ENCODE measurements around the gene C2CD2.
"Not testable (repeated sequence)": the region's sequence is repeated elsewhere in the genome, so short reads cannot be mapped to it uniquely, and the experiment has no call there.

The C2CD2 gene

DNA sequence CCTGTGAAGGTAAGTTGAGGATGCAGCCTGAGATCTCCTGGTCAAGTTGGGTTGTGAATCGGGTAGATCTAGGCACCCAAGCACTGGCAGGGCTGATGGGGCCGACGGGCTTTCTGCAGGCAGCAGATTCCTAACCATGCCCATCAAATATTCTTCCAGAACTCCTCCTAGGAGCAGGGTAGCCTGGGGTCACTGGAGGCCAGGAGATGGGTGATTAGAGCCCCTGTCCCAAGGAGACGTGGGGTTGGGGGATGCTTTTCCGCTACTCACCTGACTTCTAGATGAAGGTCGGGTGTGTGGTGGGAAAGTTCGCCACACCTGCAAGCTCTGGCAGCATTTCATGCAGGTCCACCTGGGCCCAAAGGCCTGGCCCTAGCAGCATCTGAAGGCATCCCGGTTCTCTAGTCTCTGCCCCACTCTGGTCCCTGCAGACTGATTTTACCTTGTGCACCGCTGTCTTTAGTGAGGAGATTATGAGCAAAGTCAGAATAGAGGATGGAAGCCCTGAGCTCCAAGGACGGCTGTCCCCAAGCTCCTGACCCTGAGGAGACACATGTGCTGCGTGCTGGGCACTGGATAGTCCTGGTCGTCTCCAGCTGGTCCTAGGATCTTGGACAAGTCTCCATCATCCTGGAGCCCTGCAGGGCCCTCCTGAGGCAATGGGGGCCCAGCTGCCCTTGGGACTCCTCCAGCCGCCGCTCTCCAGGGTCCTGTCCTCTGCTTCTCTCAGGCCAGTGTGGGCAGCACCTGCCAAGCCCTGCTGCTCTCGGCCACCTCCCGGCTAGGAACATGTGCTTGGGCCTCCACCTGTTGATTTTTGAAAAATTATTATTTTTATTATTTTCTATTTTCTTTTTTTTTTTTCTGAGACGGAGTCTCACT is 21.8 kb upstream of the C2CD2 start:
- no peak for DNase-seq (ENCODE audit: low read depth)

DNA sequence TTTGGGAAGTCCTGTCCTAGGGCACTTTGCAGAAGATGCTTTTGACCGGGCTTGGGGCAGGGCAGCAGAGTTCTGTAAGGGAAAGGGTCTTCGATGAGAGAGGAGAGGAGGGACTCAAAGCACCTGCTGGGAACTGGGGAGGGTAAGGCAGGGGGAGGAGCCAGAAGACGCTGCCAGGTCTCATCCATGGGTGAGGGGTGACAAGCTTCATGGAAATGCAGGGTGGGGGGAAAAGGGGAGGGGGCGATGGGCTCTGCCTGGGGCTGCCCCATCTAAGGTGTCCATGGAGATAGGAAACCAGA is 20.9 kb upstream of the C2CD2 start:
- DNase-seq (ENCODE audit: low read depth), result no peak

DNA sequence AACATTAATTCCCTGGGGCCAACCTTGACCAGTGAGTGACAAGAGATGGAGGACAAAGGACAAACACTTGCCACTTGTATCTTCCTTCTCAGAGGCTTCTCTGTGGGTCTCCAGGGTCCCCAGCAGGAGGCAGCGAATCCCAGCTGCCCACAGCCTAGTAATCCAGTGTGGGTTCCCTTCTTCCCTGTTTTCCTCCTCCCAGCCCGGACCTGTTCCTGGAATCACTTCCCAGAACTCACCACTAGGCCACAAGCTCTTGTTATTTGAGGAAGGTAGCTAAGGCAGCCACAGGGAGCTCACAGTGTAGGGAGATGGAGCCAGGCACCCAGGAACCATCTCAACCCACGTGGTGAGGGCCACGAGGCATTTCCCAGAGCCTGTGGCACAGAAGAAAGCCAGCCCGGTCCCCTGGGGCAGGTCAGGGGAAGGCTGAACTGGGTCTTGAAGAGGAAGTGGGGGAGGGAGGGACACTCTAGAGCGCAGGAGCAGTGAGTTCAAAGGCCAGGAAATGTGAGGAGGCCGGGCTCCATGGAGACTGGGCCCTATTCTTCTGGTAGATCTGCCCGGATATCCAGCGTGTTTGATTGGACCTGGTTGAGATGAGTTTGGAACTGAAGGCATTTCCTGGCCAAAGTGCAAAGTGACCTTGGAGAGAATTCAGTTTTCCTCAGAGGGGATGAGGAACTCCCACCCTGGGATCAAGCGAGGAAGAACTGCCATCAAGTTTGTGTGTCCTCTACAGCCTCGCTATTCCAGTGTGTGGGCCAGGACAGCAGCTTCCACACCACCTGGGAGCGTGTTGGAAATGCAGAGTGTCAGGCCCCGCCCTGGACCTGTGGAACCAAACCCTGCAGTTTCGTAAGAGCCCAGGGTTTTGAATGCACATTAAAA is 20.3 kb upstream of the C2CD2 start:
- DNase-seq (ENCODE audit: low read depth), result no peak

DNA sequence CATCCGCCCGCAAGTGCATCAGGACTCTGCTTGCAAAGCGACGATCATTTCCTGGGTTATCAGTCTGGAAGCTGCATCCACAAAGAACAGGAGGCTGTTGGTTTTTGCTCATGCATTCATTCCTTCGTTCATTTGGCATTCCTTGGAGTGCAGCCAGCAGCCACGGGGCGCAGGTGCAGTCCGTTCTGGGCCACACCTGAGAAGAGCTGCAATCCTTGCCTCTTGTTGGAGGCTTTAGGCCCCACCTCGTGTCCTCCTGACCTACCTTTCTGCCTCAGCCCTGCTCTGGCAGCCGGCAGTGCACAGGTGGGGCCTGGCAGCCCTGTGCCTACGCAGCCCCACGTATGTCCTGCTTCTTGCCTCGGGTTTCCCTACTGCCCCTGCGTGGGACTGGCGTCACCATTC is 19.6 kb upstream of the C2CD2 start:
- DNase-seq (ENCODE audit: low read depth), result no peak

DNA sequence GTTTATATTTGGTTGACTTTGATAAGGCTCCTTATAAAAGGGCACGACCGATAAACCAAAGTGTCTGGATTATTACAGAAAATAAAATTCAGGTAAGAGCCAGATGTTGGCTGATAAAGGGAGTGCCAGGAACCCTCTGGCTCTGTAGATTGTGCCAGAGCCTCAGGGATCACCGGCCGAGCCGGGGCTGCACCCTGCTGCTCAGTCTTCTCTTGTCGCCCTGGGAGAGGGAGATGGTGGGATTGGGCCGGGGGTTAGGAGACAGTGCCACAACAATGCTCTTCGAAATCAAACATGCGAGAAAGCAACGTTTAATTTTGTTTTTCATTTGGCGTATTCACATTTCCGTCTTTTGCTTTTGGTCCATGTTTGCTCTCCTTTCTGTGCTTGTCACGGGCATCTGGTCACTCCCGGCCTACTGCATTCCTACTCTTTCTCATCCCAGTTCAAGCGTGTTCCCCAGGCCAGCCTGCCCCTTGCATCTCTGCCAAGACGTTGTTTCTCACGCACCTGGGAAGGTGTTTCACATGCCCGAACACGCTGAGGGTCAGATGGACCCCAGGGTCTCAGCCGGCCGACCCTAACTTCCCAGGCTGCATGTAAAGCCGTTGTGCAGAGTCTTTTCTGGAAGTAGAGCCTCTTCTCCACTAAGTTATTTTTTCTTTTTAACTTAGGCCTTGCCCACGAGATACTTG is 18.8 kb upstream of the C2CD2 start:
- DNase-seq (ENCODE audit: low read depth), result no peak

DNA sequence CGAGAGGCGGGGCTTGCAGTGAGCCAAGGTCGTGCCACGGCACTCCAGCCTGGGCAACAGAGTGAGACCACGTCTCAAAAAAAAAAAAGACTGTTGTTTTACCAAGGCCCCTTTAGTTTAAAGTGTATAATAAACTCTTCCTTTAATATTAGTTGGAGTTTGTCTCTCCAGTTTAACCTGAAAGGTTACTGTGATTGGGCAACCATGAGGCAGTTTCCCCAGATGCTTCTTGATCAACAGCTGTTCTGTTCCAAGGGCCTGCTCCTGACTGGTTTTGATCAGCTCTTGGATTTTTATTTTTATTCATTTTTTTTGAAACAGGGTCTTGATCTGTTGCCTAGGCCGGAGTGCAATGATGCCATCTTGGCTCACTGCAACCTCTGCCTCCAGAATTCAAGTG is 18.1 kb upstream of the C2CD2 start:
- DNase-seq (ENCODE audit: low read depth), result no peak

DNA sequence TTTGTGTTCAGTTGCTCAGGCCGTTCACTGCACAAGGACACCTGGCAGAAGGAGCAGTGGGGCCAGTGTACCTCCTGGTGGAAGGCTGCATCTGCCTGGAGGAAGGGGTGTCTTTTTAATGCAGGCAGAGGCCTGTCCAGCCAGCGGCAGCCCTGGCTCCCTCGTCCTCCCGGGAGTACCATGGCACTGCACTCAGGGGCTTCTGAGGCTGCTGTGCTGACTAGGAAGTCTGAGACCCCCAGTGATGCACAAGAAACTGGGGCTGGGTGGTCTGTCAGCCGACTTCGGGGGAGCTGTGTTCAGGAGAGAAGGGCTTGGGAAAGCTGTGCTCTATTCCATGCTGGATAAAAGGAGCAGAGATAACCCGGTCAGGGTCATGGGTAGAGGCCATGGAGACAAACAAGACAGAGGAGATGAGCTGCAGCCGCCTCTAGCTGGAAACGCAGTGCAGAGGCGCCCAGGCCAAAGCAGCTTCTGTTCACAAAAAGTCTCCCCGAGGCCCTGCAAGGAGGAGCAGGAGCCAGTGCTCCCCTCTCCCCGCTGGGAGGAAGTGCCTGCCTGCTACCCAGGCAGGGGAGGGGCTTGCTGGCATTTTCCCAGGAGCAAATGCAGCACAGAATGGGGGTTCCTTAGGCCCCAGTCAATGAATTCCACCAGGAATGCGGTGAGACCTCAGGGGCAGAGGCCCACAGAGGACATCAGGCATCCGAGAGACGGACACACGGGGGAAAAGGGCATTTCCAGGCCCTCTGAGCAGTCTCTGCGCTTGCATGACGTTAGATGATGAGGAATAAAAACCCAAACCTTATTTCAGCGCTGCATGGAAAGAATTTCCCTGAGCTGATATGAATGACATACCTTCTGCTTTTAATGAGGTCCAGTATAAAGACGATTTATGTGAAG is 17.2 kb upstream of the C2CD2 start:
- DNase-seq (ENCODE audit: low read depth), result no peak

DNA sequence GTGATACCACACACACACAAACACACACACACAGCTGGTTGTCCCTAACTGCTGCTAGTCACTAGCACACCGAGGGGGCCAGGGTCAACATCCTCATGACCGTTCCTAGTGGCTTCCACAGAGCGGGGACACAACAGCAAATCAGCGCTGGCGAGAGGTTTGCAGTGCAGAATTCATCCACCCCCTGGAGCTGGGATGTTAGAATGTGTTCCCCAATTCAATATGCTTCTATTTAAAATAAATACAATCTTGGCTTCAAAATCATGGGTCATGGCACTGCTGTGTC is 16.2 kb upstream of the C2CD2 start:
- no peak for DNase-seq (ENCODE audit: low read depth)

DNA sequence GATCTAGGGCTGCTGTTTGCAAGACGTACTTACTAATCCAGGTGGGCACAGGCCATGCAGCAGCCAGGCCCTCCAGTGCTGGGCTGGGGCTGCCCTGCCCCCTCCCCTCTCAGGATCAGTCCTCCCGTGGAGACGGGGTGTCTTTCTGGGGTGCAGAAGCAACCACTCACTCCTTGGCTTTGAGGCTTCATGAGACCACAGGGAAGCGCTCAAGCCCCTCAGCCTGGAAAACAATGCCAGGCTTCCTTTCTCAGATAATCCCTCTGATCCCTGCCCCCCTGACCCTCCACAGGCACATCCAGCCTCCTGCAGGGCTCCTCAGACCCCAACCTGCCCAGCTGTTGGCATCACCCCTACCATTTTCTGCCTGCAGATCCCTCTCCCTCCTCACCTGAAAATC is 13.9 kb upstream of the C2CD2 start:
- no peak for DNase-seq (ENCODE audit: low read depth)

DNA sequence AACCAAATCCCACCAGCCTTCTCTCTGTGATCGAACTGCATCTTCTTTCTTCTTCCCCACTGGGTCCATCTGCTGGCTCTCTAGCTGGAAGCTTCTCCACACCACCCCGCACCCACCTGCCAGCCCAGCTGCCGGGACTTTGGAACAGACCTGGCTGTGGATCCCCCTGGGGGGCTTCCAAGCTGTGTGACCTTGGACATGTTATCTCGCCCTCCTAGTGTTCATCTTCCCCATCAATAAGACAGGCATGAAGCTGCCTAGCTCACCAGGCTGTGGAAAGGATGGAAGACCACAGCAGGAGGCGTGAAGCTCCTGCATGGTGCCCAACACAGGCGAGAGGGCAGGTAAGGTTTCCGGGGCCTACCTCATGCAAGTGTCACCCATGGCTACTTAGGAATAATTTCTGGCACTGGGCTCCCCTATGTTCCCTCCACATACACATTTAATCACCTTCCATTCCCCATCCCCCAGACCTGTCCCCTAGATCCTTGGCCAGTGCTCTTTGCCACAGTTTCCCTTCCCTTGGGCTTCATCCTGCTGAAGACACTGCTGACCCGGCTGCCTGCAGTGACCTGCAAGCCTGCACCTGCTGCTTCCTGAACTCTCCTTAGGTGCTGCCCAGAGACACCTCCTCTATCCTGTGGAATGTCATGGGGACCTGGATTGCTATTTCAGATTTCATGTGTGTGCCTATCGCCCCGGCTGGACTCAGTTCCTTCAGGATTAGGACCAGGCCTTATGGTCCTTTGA is 13.2 kb upstream of the C2CD2 start:
- no peak for DNase-seq (ENCODE audit: low read depth)

DNA sequence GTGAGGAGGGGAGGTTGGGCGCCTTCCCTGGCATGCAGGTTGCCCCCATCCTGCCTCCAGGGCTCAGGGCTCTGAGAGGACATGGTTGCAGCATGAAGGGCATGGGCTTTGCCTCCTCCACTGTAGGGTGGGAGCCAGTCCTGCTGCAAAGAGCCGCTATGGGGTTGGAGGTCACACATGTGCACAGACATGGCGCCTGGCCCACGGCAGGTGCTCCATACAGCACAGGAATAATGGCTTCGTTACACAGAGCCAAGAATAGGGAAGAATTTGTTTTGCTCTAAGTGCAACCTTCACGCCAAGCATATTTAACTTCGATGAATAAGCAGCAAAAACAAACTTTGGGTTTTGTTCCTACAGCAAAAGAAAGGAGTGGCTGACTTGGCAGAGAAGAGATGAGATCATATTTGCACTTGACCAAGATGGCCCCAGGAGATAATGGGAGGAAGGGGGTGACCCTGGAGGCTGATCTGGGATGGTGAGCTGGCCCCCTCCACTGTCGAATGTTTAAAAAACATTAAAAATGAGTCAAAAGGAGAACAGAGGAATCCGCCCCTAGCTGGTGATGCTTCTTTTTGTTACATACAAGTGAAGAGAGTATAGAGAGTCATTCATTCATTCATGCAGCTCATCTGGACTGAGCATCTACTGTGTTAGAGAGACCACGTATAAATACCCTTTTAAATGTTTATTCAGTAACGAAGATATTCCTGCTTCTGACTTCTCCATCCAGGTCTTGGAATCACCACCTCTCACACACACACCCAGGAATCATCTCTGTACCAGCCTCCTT is 12.4 kb upstream of the C2CD2 start:
- DNase-seq (ENCODE audit: low read depth), result peak; percentile 58

DNA sequence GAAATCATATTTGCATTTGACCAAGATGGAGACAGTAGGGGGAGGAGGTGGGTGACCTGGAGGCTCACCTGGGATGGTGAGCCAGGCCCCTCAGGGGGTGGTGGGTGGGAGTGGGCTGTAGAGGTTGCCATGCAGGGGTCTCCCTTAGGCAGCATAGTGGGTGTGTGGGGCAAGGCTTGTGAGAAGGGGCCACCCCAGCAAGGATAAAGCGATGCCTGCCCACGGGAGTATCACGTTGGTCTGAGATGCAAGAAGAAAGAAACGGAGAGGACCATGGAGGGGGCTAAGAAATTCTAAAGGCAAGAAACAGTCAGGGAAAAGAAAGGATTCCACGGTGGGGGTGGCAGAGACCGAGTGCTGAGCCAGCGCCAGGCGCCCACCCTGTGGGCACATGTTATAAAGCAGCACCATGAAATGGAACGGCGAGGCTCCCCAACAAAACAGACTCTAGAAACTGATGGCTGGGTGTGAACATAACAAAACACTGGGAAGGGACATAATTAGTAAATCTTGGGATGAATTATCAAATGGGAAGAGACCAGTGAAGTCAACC is 11.7 kb upstream of the C2CD2 start:
- no peak for DNase-seq (ENCODE audit: low read depth)

DNA sequence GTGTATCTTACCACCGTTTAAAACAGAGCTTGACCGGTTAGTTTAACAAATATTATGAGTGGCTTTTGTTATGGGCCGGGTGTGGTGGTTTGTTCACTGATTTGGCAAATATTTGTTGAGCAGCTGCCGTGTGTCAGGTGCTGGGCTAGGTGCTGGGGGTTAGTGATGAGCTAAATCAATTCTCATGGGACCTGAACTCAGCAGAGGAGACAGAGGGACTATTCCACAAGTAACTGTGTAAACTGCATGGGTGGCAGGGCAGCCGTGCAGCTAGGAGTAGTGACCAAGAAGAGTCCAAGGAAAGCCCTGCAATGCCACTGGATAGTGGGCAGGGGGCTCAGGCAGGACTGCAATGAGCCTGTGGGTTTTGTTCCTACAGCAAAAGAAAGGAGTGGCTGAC is 11.2 kb upstream of the C2CD2 start:
- no peak for DNase-seq (ENCODE audit: low read depth)

DNA sequence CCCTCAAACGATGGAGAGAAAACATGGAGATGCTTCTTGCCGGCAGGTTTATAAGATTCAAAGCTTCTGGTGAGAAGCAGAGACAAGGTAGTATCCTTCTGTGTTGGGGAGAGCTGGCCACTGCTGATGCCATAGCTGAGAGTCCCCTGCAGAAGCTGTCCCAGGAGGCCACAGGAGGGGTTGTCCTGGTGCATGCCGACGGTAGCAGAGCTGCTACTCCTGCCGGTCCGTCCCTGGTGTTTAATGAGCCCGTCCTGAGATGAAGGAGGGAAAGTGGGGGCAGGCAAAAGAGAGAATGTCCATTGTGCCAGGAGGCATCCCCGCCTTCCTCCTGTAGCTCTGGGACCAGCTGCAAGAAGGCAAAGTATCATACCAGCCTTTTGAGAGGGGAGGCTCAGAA is 10.4 kb upstream of the C2CD2 start:
- DNase-seq (ENCODE audit: low read depth), result no peak

DNA sequence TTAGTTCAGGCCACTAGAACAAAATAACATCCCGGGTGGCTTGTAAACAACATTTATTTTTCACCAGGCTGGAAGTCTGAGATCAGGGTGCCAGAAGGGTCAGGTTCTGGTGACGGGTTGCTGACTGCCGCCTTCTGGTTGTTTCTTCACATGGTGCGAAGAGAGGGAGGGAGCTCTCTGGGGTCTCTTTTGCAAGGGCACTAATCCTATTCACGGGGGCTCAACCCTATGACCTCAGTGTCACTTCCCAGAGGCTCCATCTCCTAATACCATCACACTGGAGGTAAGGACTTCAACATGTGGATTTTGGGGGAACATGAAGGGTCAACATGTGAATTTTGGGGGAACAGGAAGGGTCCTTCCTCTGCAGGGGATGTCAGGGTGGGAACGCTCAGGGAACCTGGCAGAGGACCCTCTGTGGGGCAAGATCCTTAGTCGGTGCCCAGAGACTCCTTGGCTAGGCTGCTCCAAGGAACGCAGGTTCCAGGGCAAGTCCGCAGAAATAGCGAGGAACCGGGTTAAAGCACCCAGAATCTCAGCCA is 8.7 kb upstream of the C2CD2 start:
- DNase-seq (ENCODE audit: low read depth), result no peak

DNA sequence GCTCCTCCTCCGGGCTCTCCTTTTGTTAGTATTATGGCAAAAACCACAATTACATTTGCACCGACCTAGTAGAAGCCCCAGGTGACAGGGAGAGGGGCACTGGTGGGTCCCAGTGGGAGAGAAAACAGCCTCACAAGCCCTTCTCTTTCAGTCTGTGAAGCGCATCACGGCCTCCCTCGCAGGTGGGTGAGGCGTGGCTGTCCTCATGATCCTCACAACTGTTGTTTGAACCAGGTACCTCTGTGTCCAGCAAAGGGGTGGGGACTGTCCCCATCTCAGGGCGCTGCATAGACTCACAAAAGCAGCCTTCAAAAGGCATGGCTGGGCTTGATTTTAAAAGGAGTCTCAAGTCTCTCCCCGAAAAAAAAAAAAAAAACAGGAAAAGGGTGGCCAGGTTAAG is 7.9 kb upstream of the C2CD2 start:
- DNase-seq (ENCODE audit: low read depth), result no peak

DNA sequence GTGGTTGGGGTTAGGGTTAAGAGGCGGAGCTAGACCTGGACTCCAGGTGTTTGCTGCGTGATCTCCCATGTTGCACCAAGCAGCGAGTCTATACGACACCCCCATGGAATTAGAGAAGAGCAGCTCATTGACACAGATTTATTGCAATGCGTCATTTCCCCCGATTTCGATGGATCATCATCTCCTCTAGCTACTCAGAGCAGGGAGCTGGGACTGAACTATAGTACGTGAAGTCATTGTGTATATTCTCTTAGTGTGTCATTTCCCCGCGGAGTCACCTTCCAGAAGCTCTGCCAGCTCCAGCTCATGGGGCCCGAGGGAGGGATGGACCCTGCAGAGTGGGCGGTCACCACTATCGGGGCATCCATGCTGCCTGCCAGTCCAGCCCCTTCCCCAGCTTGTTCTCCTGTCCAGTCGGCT is 7.5 kb upstream of the C2CD2 start:
- no peak for DNase-seq (ENCODE audit: low read depth)

DNA sequence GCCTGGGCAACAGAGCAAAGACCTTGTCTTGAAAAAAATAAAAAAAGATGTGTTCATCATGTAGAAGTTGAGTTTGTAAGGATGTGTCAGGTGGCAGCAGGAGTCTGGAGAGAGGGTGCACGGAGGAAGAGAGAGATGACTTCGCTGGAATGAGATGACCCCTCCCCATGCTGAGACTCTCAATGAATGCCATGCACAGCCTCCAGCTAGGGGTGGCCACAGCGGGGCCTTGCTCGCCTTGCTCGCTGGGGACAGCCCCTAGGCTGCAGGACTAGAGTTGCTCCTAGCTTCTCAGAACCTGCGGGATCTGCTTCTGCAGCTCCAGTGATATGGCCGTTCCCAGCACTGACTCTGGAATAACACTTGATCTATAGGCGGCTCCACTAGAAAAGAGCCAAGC is 6.6 kb upstream of the C2CD2 start:
- DNase-seq (ENCODE audit: low read depth), result no peak

DNA sequence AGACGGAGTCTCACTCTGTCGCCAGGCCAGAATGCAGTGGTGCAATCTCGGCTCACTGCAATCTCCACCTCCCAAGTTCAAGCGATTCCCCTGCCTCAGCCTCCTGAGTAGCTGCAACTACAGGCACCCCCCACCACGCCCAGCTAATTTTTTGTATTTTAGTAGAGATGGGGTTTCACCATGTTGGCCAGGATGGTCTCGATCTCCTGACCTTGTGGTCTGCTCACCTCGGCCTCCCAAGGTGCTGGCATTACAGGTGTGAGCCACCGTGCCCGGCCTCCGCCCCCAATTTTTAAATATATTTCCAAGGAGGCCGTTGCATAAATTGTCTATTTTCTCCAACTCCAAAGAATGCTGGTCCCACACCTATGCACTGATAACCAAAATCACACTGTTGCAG is 5.9 kb upstream of the C2CD2 start:
- DNase-seq (ENCODE audit: low read depth), result not testable (repeated sequence)

All from stromal cell of bone marrow (primary cell).